ENCODE measurements around the gene SYT2. TPM values are rescaled to one million over a fixed set of nuclear protein-coding genes. Genes with fewer than 3 reads are reported as not detected.
"Not testable (repeated sequence)": the region's sequence is repeated elsewhere in the genome, so short reads cannot be mapped to it uniquely, and the experiment has no call there.

SYT2 gene
- total RNA-seq, 1 experiment from 2014 or later = 0.09 TPM

GRCh38 chr1:202619505-202619904, 90.7 kb downstream of the SYT2 start:
- Mint-ChIP-seq H3K36me3 (ENCODE audit: insufficient read depth, unreplicated experiment) (no peaks in the 10 kb centered on the region), H3K4me3 (ENCODE audit: unreplicated experiment) (no peak overlapping the region), H3K27ac (ENCODE audit: unreplicated experiment) (no peak overlapping the region), H3K27me3 (ENCODE audit: insufficient read depth, unreplicated experiment) (no peaks in the 10 kb centered on the region), H3K4me1 (ENCODE audit: low read depth, unreplicated experiment) (no peaks in the 10 kb centered on the region), H3K9me3 (ENCODE audit: unreplicated experiment) (no peaks in the 10 kb centered on the region)
- no peaks in the 10 kb centered on the region for H3K9me3 ChIP-seq
- TF ChIP-seq CTCF (IDR thresholded peaks at IDR 0.05; ENCODE audit: insufficient read depth in 1 of 2, low read depth in 1 of 2, low read length in 1 of 2, severe bottlenecking in 1 of 2, unreplicated experiment in 1 of 2) = no peak
- no peaks in the 10 kb centered on the region for H3K4me1 ChIP-seq
- no peak overlapping the region for H3K4me3 ChIP-seq (ENCODE audit: low read depth, low read length)
- intact Hi-C loops (cut with micrococcal nuclease; ENCODE audit: unreplicated experiment) = no loop called here
- ChIA-PET POLR2A (no interaction called here), CTCF (no interaction called here)
- no peaks in the 10 kb centered on the region for H3K27me3 ChIP-seq (replicated peaks; ENCODE audit: control insufficient read depth, insufficient read depth, low read length)
- no TSS peak for BruUV-seq (replicated peaks)
- DNase-seq = no peak
- H3K36me3 ChIP-seq (ENCODE audit: control insufficient read depth, insufficient read depth, low read length) = no peaks in the 10 kb centered on the region

- BruUV-seq (replicated peaks); H3K27me3 ChIP-seq (replicated peaks; ENCODE audit: control insufficient read depth, insufficient read depth, low read length); H3K4me1 Mint-ChIP-seq (ENCODE audit: low read depth, unreplicated experiment); H3K4me1 ChIP-seq; H3K36me3 Mint-ChIP-seq (ENCODE audit: insufficient read depth, unreplicated experiment); H3K36me3 ChIP-seq (ENCODE audit: control insufficient read depth, insufficient read depth, low read length); DNase-seq; POLR2A ChIA-PET; H3K4me3 Mint-ChIP-seq (ENCODE audit: unreplicated experiment); H3K27me3 Mint-ChIP-seq (ENCODE audit: insufficient read depth, unreplicated experiment); CTCF ChIA-PET; intact Hi-C loops (cut with micrococcal nuclease; ENCODE audit: unreplicated experiment); H3K27ac Mint-ChIP-seq (ENCODE audit: unreplicated experiment); H3K9me3 Mint-ChIP-seq (ENCODE audit: unreplicated experiment); H3K9me3 ChIP-seq; H3K4me3 ChIP-seq (ENCODE audit: low read depth, low read length): not testable (repeated sequence)
These were observed 91.2 kb downstream of the SYT2 start for GRCh38 chr1:202619012-202619411.

- no peak for TF ChIP-seq CTCF (IDR thresholded peaks at IDR 0.05; ENCODE audit: insufficient read depth in 1 of 2, low read depth in 1 of 2, low read length in 1 of 2, severe bottlenecking in 1 of 2, unreplicated experiment in 1 of 2)
- BruUV-seq (replicated peaks) = no TSS peak
- Mint-ChIP-seq H3K27ac (ENCODE audit: unreplicated experiment) (no peak overlapping the region), H3K9me3 (ENCODE audit: unreplicated experiment) (no peaks in the 10 kb centered on the region), H3K36me3 (ENCODE audit: insufficient read depth, unreplicated experiment) (no peaks in the 10 kb centered on the region), H3K27me3 (ENCODE audit: insufficient read depth, unreplicated experiment) (no peaks in the 10 kb centered on the region), H3K4me3 (ENCODE audit: unreplicated experiment) (no peak overlapping the region), H3K4me1 (ENCODE audit: low read depth, unreplicated experiment) (no peaks in the 10 kb centered on the region)
- H3K4me3 ChIP-seq (ENCODE audit: low read depth, low read length) = no peak overlapping the region
- intact Hi-C loops (cut with micrococcal nuclease; ENCODE audit: unreplicated experiment) = no loop called here
- DNase-seq = no peak
- no peaks in the 10 kb centered on the region for H3K4me1 ChIP-seq
- no peaks in the 10 kb centered on the region for H3K27me3 ChIP-seq (replicated peaks; ENCODE audit: control insufficient read depth, insufficient read depth, low read length)
- H3K9me3 ChIP-seq = no peaks in the 10 kb centered on the region
- ChIA-PET CTCF (no interaction called here), POLR2A (no interaction called here)
- H3K36me3 ChIP-seq (ENCODE audit: control insufficient read depth, insufficient read depth, low read length) = no peaks in the 10 kb centered on the region
These were observed 93.8 kb downstream of the SYT2 start for GRCh38 chr1:202616355-202616915.
